A673 (cell line): Measurements from ENCODE around the gene C14orf132. TPM values are rescaled to one million over a fixed set of nuclear protein-coding genes. Genes with fewer than 3 reads are reported as not detected.

ENCODE experiments used
- BruUV-seq: library from RNA; stranded (reverse); fragments of 400-500 nt; replicated peaks from 2 replicates; lab custom pipeline; 2021; lab: Mats Ljungman, UMichigan
- CTCF ChIA-PET: fragments of 300-600 bp; sonication (Branson Sonifier 250); formaldehyde crosslinking; loops from one replicate; lab custom pipeline; 2022; ENCODE audit warnings: antibody characterized with exemption; lab: Charles Lee
- POLR2A ChIA-PET: fragments of 300-600 bp; sonication (Branson Sonifier 250); formaldehyde crosslinking; loops from one replicate; lab custom pipeline; 2022; ENCODE audit warnings: antibody characterized with exemption; ENCODE audit not compliant: low non-redundant PET; lab: Charles Lee
- DNase-seq: peaks from one replicate; pipeline ENCODE4 v3.0.0-alpha.2; 2015; ENCODE audit warnings: low spot score
- H3K27ac ChIP-seq: fragments of 200-600 bp; sonication (generic); 2 replicates; pipeline ENCODE4 v1.5.1; 2016; ENCODE audit warnings: mixed run types, low read depth, mild to moderate bottlenecking, mixed read lengths, antibody characterized with exemption, low read length; ENCODE audit not compliant: poor library complexity, severe bottlenecking
- H3K27me3 ChIP-seq: fragments of 200-600 bp; sonication (generic); replicated peaks from 2 replicates; pipeline ENCODE4 v1.6.1; 2017; ENCODE audit warnings: mixed run types, low read depth, mild to moderate bottlenecking, mixed read lengths, antibody characterized with exemption, low read length; ENCODE audit not compliant: insufficient read depth, poor library complexity
- H3K36me3 ChIP-seq: fragments of 200-600 bp; sonication (generic); 2 replicates; pipeline ENCODE4 v1.6.1; 2016; ENCODE audit warnings: mixed run types, mild to moderate bottlenecking, mixed read lengths, antibody characterized with exemption, low read length; ENCODE audit not compliant: insufficient read depth, poor library complexity, severe bottlenecking
- H3K4me1 ChIP-seq: fragments of 200-600 bp; sonication (generic); 2 replicates; pipeline ENCODE4 v1.6.1; 2017; ENCODE audit warnings: mixed run types, mild to moderate bottlenecking, mixed read lengths, antibody characterized with exemption, low read length; ENCODE audit not compliant: insufficient read depth, poor library complexity, severe bottlenecking
- H3K4me3 ChIP-seq: fragments of 200-600 bp; sonication (generic); 2 replicates; pipeline ENCODE4 v1.5.1; 2016; ENCODE audit warnings: low read depth, mixed run types, mild to moderate bottlenecking, mixed read lengths, low read length; ENCODE audit not compliant: poor library complexity, severe bottlenecking
- H3K9me3 ChIP-seq: fragments of 200-600 bp; sonication (generic); 2 replicates; pipeline ENCODE4 v1.6.1; 2016; ENCODE audit warnings: mixed run types, low read depth, mild to moderate bottlenecking, mixed read lengths, antibody characterized with exemption, low read length; ENCODE audit not compliant: poor library complexity, severe bottlenecking
- EZH2 ChIP-seq: fragments of 200-600 bp; sonication (generic); IDR thresholded peaks from 2 replicates; pipeline ENCODE4 v1.6.1; 2017; ENCODE audit warnings: borderline replicate concordance, low read depth, mild to moderate bottlenecking, mixed read lengths, antibody characterized with exemption, low read length; ENCODE audit not compliant: poor library complexity, severe bottlenecking
- intact Hi-C: fragments of 100-400 bp; cut with micrococcal nuclease; formaldehyde crosslinking; loops from one replicate; pipeline ENCODE4 v1.10.0; 2022; ENCODE audit not compliant: unreplicated experiment
- total RNA-seq: library from RNA; stranded (reverse); gene quantifications from 2 replicates; pipeline ENCODE4 v1.2.3, GENCODE V29; 2021
- TF ChIP-seq, protein P1 (sequence below): fragments of 300-800, 200-600 bp; sonication (generic); conservative IDR thresholded peaks from 2 replicates; pipeline ENCODE4 v1.5.1; 2017; ENCODE audit warnings: low read depth, mild to moderate bottlenecking, antibody characterized with exemption, low read length, moderate library complexity, mixed read lengths

C14orf132 gene
- total RNA-seq, 1 experiment from 2014 or later, result 8.3 TPM

DNA sequence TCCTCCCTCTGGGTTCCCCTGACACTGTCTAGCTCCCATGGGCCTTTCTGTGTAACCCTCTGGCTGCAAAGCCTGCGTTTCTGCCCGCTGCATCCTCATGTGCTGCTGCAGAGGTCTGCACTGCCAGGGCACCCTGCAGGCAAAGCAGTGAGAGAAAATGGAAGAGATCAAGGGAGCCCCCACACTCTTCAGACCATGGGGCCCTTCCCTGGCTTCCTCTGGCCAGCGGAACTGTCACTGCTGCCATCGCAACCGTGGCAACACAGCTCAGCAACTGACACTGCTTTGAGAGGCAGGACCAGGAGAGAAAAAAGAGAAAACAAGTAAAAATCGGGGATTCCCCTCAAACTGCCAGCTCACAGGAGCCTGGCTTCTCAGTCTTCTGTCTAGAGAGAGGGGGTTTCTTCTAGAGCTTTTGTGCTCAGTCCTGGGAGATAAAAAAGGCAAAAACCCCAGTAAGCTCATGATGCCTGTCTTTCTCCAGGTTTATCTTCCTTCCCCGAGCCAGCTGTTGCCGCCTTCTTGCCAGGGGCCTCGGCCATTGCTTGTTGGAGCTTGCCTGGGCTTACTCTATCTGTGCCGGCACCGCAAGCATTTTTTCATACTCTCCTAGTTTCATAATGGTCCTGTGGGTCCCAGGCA is 38.9 kb downstream of the C14orf132 start:
- ChIA-PET CTCF (no interaction called here), POLR2A (no interaction called here)
- H3K9me3 ChIP-seq, result no peaks in the 10 kb centered on the region
- no peaks in the 10 kb centered on the region for H3K36me3 ChIP-seq
- no peak overlapping the region for H3K27ac ChIP-seq
- no peak overlapping the region for H3K4me3 ChIP-seq
- no peaks in the 10 kb centered on the region for H3K4me1 ChIP-seq
- no peak for DNase-seq
- intact Hi-C loops, result no loop called here
- no peaks in the 10 kb centered on the region for H3K27me3 ChIP-seq
- BruUV-seq, result no TSS peak
- TF ChIP-seq, protein P1, sequence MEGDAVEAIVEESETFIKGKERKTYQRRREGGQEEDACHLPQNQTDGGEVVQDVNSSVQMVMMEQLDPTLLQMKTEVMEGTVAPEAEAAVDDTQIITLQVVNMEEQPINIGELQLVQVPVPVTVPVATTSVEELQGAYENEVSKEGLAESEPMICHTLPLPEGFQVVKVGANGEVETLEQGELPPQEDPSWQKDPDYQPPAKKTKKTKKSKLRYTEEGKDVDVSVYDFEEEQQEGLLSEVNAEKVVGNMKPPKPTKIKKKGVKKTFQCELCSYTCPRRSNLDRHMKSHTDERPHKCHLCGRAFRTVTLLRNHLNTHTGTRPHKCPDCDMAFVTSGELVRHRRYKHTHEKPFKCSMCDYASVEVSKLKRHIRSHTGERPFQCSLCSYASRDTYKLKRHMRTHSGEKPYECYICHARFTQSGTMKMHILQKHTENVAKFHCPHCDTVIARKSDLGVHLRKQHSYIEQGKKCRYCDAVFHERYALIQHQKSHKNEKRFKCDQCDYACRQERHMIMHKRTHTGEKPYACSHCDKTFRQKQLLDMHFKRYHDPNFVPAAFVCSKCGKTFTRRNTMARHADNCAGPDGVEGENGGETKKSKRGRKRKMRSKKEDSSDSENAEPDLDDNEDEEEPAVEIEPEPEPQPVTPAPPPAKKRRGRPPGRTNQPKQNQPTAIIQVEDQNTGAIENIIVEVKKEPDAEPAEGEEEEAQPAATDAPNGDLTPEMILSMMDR, result no peak
- TF ChIP-seq EZH2, result no peak

DNA sequence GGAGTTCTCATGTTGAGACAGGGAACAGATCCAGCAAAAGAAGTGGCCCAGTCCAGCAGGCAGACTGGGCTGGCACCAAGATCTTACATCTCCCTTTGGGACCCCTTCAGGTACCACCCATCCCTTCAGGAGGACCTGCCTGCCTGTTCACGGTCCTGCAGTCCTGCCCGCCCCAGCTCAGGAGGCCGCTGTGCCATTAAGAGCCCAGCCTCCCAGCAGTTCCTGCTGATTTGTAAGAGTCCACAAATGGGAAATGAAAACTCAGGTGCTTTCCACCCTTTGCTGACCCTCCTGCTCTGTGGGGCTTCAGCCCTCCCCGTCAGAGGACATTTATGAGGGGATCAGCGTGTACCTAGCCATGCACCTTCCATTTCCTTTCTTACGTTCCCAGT is 39.5 kb downstream of the C14orf132 start:
- intact Hi-C loops, result no loop called here
- Histone ChIP-seq H3K9me3 (no peaks in the 10 kb centered on the region), H3K36me3 (no peaks in the 10 kb centered on the region), H3K27me3 (no peaks in the 10 kb centered on the region), H3K4me1 (no peaks in the 10 kb centered on the region), H3K4me3 (no peak overlapping the region), H3K27ac (no peak overlapping the region)
- ChIA-PET POLR2A (no interaction called here), CTCF (no interaction called here)
- TF ChIP-seq, protein P1, result no peak
- no peak for TF ChIP-seq EZH2
- BruUV-seq, result no TSS peak
- DNase-seq, result no peak

DNA sequence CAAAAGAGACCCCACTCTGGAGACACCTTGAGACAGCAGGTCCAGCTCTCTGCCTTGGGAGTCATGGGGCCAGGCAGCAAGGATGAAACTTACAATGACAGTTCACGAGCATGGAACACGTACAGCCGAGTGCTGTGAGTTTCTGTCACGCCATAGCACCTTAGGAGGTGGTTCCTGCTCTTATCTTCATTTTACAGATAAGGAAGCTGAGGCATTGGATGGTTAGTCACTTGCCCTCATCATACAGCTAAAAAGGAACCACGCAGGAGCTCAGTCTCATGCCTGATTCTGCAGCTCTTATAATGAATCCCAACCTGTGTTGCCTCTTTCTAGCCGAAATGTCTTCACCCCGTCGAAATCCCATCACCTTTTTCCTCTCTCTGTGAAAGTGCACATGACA is 39.9 kb downstream of the C14orf132 start:
- Histone ChIP-seq H3K36me3 (no peaks in the 10 kb centered on the region), H3K4me1 (no peaks in the 10 kb centered on the region), H3K27ac (no peak overlapping the region), H3K27me3 (no peaks in the 10 kb centered on the region), H3K9me3 (no peaks in the 10 kb centered on the region), H3K4me3 (no peak overlapping the region)
- TF ChIP-seq EZH2, result no peak
- TF ChIP-seq, protein P1, result no peak
- ChIA-PET POLR2A (no interaction called here), CTCF (no interaction called here)
- DNase-seq, result no peak
- BruUV-seq, result no TSS peak
- intact Hi-C loops, result no loop called here
